GM18870 (cell line): ENCODE data around the gene VAV2.

Experiments used
- ATAC-seq: cut with Tn5 transposase; IDR thresholded peaks from one replicate; pipeline ENCODE4 v1.9.1; 2021; ENCODE audit warnings: moderate library complexity; ENCODE audit not compliant: unreplicated experiment

VAV2 gene

DNA sequence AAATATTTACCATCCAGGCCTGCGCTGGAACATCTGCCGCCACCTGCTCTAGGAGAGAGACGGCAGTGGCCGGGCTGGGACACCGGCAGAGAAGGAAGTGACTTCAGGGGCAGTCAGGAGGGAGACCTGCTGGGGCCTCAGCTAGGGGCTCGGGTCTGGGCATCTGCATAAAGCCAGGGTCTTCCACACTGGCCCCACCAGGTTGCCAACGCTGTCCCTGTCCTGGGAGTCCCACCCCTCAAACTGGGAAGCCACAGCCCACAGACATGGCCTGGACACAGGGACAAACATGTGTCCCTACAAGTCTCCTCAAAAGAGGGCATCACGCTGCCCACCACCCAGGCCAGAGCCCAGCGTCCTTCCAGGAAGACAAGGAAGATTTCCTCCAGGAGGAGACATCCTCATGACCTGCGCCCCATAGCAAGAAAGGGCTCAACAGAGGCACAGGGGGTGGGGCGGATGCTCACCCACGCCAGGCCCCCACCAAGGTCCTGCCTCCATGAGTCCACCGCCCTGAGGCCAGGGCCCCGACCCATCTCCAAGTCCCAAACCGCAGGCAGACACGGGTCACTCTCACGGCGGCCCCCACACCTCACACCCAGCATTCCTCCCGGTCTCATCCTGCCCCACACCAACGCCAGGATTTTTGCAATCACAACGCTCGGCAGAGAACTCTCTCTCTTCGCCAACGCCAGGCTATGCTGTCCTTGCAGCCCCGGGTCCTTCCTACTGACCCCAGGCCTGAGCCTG is 9.0 kb downstream of the VAV2 start:
- ATAC-seq: no peak

DNA sequence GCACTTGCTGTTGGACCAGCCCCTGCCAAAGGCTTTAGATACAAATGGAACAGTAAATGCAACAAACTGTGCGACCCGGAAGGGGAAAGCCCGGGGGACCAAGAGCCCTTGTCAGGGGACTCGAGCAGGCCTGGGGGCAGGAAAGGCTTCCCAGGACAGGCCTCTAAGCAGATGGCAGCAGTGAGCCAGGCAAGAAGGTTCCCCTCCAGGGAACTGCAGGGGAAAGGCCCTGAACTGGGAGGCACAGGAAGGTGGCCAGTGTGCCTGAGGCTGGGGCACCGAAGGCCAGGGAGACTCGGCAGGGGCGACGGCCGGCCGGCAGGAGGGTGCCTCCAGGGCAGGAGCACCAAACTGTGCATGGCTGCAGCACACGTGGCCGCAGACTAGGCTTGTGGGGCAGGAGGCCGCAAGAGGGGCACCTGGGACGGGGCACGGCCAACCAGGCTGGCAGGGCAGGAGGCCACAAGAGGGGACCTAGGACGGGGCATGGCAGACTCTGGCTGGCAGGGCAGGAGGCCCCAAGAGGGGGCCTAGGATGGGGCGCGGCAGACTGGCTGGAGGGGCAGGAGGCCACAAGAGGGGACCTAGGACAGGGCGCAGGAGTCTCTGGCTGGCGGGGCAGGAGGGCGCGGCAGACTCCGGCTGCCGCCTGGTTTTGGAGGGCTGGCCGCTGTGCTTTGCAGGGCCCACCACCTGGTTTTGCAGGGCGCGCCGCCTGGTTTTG is 10.0 kb downstream of the VAV2 start:
- no peak for ATAC-seq

DNA sequence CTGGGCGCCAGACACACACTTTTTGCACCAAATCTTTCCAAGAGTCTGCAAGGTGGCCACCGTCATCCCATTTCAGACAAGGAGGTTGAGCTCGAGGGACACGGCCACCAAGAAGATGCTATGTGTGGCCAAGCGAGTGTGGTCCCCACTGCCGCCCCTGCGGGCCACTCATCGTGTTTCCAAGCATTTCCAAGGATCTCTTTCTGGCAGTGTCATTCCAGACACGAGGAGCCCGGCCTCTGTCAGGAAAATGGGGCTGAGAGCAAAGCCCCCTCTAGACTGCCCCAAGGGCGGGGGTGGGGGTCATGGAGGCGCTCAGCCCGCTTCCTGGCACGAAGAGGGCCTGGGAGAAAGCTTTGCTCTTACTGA is 10.6 kb downstream of the VAV2 start:
- ATAC-seq: no peak

DNA sequence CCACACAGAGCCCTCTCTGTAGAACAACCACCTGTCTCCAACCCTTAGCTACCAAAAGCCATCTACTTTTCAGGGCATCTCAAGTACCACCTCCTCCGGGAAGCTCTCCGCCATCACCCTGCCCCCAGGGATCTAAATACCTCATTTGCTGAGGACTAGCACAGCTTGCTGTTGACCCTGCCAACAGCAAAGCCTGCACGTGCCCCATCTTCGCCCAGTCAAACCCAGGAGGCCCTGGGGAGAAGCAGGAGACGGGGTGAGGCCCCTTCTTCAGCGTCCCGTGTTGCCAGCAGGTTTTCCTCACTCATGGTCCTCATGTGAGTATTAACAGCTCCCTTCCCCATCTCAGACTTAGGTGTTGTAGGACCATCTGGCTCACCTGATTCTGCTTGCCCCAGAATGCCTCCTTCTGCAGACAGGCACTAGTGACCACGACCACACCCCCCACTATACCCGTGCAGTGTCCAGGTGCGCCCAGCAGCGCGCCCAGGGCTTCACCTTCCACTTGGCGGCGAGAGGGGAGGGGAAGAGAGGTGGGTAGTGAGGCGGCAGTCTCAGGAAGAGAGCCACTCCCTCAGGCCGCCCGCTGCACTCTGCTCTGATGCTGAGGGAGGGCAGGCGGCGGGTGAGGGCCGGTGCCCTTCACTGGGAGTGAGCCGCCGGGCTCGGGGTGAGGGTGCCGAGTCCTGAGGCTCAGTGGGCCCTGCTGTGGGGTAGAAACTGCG is 11.1 kb downstream of the VAV2 start:
- ATAC-seq: no peak

DNA sequence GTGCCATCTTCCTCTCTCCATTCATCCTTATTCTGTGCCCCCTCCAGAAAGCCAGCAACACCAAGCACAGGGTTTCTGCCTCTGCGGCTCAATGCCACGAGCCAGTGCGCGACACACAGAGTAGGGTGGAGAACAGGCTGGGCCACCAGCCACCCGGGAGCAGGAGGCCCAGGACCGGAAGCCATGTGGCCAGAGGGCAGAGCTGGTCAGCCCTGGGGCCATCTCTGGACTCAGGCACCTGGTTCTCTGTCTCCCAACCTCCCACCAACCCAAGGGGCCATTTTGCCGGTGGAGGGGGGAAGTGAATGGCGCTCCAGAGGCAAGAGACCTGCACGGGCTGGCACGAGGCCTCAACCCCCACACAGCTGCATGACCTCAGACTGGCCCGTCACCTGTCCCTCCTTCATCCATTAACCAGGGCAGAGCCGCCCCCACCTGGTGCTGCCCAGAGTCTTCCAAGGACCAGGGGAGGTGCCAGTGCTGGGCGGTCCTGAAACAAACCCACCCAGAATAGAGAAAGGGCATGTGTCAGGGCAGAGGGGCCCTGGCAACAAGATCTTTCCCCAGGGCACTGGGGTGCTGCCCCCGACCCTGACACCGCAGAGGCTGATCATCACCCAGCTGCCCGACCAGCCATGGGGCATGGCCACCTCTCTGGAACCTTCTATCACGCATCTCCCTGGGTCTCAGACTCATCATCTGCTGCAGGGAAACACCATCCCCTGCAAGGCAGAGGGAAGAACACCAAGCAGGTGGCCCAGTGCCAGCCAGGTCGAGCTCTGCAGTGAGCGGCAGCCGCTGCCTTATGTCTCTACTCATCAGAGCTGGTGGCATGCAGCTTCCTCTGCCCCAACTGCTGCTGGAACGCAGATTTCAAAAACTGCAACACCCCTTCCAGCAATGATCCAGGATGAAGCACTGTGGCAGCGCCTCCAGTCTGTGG is 11.9 kb downstream of the VAV2 start:
- no peak for ATAC-seq

DNA sequence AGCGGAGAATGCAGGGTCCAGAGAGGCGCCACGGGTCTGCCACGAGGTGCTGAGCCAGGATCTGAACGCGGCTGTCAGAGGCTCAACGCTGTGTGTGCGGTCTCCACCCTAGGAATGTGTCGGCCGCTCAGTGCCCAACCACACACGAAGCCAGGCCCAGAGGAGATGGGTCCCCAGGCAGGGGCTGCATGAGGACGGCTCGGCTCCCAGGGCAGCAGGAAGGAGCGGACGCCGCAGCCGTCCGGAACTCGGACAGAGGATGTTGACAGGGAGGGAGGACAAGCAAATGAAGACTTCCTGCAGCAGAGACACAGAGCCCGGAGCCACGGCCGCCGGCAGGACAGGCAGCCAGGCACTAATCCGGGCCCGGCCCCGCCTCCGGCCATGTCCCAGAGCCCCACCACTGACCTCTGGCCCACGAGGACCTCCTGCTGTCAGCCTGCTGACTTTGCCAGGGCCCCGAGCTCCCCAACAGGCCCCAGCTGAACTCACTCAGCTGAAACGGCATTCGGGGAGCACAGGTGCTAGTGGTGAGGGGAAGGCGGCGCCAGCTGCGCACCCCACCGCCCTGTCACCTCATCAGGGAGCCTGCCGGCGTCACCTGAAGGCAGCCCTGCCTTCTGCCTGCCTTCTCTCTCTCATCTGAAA is 12.7 kb downstream of the VAV2 start:
- ATAC-seq: no peak

DNA sequence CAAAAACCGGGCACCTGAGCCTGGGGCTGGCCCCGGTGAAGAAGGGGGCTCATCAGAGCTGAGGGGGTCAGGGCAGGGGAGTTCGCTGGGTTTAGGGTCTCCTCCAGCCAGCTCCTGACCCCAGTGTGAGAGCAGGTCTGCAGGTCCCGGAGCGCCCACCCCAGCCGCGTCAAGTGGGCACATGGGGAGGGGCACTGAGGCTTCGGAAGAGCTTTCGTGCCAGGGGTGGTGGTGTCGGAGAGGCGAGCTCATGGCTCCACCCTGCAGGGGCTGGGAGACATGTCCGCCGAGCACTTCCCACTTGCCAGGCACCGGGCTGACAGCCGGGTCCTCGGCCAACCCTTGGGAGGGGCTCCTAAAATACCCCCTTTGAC is 13.2 kb downstream of the VAV2 start:
- ATAC-seq: no peak

DNA sequence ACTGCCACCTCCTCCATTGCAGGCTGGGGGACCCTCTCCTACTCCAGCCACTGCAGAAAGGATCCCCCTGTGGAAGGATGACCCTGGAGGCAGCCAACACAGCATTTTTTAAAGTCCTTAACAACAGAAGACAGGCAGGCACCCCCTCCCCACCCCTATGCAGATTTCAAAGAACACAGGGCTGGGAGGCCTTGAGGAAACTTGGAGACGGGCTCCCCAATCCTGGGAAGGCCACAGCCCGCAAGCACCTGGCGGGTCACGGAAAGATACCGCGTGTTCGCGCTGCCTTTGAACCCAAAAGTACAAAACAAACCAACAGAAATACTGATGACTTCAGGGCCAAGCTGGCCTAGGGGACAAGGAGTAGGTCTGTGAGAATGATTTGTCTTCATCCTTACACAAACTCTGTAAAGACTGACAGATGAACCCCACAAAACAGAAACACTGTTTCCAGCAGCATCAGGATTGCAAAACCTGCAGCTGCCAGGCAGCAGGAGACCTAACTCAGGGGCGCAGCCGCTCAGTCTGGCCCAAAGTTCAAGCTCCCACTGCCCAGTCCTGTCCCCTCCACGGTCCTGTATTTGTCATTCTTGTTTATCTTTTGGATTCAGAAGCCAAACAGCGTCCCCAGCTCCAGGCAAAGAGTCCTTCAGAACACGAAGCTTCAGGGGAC is 13.8 kb downstream of the VAV2 start:
- ATAC-seq: no peak

DNA sequence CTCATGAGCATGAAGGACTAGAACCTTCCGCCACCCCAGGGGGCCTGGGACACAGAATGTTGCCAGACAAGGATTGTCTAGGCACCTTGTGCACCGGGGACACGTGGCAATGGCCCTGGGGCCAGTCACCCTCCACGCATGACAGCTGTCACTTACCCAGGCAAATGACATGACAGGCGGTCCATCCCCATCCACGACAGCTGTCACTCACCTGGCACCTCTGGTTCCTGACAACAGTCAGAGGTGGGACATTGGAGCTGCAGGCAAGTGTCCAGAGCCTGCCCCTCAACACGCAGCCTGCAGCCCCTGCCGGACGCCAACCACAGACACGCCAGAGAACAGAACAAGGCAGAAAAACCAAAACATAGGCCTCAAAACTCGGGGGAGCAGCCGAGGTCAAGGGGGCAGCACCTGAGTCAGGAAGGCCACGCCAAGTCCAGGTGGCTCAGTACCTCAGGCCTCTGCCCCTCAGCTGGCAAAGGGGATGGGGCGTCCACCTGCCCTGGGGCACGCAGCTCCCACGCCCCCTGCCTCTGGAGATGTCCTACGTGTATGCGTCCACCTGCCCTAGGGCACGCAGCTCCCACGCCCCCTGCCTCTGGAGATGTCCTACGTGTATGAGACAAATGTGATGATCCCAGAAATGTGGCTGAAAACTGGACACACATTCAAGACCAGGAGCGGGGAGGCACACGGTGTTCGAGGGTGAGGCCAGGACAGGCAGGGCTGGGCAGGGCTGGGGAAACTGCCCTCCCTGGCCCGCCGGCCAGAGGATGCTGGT is 14.5 kb downstream of the VAV2 start:
- ATAC-seq: no peak

DNA sequence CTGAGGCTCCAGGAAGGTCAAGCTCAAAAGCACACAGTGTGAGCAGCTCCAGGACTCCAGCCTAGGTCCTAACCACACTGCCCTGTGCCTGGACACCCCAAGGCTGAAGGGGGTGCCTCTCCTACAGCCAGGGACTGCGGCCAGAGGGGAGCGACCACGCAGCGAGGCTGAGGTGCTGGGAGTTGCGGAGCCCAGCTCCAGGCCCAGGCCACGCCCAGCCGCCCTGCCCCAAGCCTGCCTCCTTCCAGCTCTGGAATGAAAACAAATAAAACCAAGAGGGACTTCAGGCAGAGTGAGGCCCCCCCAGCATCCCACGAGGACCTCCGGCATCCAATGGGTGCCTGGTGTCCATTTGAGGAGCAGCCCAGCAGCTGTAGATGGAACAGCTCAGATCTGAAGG is 15.2 kb downstream of the VAV2 start:
- ATAC-seq: no peak

DNA sequence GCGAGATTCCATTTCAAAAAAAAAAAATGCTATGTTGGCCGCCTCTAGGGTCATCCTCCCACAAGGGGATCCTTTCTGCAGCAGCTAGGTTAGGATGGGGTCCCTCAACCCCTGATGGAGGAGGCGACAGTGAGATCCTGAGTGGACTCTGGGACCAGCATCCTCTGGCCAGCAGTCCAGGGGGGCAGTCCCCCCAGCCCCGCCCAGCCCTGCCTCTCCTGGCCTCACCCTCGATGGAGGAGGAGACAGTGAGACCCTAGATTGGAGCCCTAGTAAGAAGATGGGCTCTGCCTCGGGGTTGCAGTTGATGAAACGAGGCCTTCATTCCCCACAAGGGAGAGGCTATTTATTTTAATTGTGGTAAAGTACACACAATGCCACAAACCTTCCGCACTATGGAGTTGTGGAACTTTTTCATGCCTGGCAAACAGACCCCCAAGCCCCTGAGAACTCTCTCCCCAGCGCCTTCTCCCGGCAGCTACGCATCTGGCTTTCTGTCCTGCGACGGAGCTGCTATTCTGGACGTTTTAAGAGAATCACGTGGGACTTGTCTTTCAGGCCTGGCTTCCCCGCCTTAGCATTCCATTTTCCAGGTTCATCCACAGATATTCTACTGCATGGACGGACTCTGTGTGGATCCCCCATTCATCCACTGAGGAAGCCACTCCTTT is 15.8 kb downstream of the VAV2 start:
- ATAC-seq: no peak

DNA sequence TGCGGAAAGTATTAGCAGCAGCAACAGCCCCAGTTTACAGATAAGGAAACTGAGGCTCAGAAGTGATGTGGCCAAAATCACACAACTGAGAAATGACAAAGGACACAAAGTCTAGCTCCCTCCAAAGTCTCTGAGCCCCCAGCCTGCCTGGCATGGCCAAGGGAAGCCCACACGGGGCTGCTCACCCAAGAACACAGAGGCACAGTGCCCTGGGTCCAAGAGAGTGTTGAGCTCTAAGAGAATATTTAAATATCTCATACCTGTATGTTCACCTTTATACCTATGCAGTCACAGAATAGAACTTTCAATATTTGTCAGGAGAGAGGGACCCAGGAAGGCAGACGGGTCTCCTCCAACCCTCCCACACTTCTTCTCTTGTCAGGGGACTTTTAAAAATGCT is 16.6 kb downstream of the VAV2 start:
- ATAC-seq: no peak

DNA sequence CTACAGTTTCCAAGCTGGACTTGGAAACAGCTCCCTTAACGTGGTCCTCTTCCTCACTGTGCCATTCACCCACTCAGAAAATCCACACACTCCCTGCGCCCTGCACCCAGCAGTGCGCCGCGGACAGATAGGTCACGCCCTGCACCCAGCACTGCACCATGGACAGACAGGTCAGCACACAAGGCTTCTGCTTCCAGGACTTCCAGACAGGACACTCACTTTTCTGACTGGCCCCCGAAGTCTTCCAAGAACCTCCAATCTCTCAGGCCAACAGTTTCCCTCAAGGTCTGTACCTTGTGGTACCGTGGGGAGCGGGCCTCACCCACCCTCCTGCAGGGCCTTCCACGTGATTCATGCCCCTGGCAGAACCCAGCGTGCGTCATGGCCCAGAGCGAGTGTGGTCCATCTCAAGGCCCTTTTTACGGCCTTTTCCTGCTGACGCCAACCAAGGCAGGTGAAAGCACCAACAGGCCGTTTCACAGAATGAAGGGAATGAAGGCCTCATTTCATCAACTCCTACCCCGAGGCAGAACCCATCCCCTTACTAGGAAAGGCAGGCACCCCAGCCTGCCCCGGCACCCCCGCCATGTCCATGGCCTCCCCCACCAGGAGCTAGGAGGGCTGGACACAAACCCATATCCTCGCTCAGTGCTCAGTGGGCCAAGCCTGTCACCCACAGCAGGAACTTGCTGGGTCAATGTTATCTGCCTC is 17.3 kb downstream of the VAV2 start:
- ATAC-seq: no peak

DNA sequence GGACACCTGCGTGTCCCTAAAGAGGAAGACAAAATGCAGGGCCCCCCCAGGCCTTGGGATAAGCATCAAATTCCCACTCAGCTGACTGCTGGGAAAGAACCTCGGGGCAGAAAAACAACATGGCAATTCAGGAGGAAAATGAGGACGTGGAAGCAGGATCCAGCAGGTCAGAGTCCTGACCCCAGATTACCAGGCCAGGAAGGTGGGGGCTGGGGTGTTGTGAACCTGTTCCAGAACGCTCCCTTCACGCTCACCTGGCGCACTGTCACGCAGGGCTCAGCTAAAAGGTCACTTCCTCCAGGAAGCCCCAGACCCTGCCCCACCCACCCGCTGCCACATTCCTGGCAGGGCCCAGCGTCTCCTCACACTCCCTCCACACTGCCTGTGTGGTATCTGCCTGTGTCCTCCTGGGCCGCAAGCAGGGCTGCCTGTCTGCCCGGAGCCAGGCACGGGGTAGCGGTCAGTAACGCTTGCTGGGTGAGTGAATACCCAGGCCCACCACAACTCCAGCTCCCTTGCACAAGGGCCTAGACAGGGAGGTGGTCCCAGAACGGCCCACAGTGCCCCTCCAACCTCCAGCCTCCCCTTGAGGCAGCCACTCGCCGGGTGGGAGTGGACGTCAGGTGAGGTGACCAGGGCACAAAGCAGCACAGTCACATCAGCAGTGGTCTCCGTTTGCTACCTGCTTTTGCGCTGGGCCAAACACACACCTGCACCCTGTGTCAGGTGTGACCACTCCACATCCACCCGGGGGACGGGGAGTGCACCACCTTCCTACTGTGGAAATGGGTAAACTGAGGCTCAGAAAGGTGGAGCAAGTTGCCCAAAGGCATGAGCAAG is 18.1 kb downstream of the VAV2 start:
- ATAC-seq: no peak

DNA sequence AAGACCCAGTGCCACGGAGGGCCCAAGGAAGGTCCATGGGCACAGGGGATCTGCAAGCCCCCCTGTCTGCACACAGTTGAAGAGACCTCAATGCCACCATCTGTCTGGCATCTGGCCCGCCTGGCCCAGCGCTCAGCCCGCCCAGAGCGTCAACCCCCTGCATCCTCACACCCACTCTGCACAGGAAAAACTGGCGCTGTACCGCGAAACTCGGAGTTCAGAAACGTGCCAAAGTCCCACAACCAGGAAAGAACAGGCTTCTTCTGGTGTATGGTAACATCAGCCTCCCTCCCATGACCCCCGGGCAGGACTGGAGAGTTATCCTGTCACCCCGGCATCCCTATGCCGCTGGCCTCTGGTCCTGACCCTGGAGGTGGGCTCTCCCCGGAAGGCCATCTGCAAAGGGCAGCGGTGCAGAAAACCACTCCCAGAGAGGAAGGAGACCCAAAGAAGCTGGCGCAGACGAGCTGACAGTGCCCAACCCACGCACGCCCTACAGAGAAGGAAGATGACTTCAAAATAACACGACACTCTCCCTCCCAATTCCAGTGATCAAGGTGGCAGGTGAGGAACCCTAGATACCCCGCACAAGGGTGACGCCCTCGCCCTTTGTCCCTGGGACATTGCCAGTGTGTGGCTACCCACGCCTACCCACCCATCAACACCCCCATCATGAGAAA is 18.9 kb downstream of the VAV2 start:
- no peak for ATAC-seq
